Neural cell (in vitro differentiated cells): ENCODE results near the gene PTPRZ1.

Experiments used
- CTCF ChIP-seq: fragments of 450-650 bp; IDR thresholded peaks from 2 replicates; pipeline ENCODE4 v1.5.1; 2014; ENCODE audit warnings: antibody characterized with exemption, mild to moderate bottlenecking, moderate library complexity; ENCODE audit not compliant: poor library complexity, severe bottlenecking
- EP300 ChIP-seq: fragments of 450-650 bp; conservative IDR thresholded peaks from 2 replicates; pipeline ENCODE4 v1.6.1; 2014; ENCODE audit warnings: antibody characterized with exemption, mild to moderate bottlenecking, moderate library complexity; ENCODE audit not compliant: poor library complexity, severe bottlenecking
- EZH2 ChIP-seq: fragments of 200-600, 300-800 bp; shearing (Covaris generic), sonication (generic); IDR thresholded peaks from 2 replicates; pipeline ENCODE4 v1.6.1; 2014; ENCODE audit warnings: antibody characterized with exemption, low read length, borderline replicate concordance, mild to moderate bottlenecking; ENCODE audit not compliant: insufficient read depth, poor library complexity, severe bottlenecking
- REST ChIP-seq: IDR thresholded peaks from 2 replicates; pipeline ENCODE4 v1.6.1; 2012; ENCODE audit warnings: borderline replicate concordance
- TAF1 ChIP-seq: IDR thresholded peaks from 2 replicates; pipeline ENCODE4 v1.6.1; 2012; ENCODE audit warnings: low read depth

GRCh38 chr7:121891731-121892130 is 18.8 kb downstream of the PTPRZ1 start:
- no peak for TF ChIP-seq REST
- no peak for TF ChIP-seq CTCF
- TF ChIP-seq EZH2: no peak
- no peak for TF ChIP-seq EP300
- TF ChIP-seq TAF1: no peak
